Heart left ventricle (tissue), 16 donors: Measurements from ENCODE around the gene NCKAP1. TPM values are rescaled to one million over a fixed set of nuclear protein-coding genes. Genes with fewer than 3 reads are reported as not detected.

Source experiments
- ATAC-seq, 4 donors: fragments of 200-7000 bp; cut with Tn5 transposase; one replicate each; pipeline ENCODE4 v1.9.1; 2020 to 2022; ENCODE audit warnings: moderate library complexity in 4 of 4, mild to moderate bottlenecking in 3 of 4, moderate number of reproducible peaks in 1 of 4
- DNase-seq, 5 donors: peaks; one replicate each; pipeline ENCODE4 v3.0.0-alpha.2; 2020
- H3K27ac ChIP-seq, 12 donors: fragments of 200-600 bp; sonication (generic) in 4 of 12; one replicate each; pipeline versions ENCODE4 v1.5.0 to v1.8.0; 2016 to 2022; ENCODE audit warnings: mild to moderate bottlenecking in 2 of 12
- H3K27me3 ChIP-seq, 9 donors: fragments of 200-600 bp; sonication (generic) in 2 of 9; one replicate each; pipeline versions ENCODE4 v1.5.1 to v1.8.0; 2016 to 2022; ENCODE audit warnings: mild to moderate bottlenecking in 3 of 9
- H3K36me3 ChIP-seq, 9 donors: fragments of 200-600 bp; sonication (generic) in 2 of 9; one replicate each; pipeline versions ENCODE4 v1.5.0 to v1.8.0; 2018 to 2022; ENCODE audit warnings: mild to moderate bottlenecking in 2 of 9
- H3K4me1 ChIP-seq, 12 donors: fragments of 200-600 bp; sonication (generic) in 4 of 12; one replicate each; pipeline versions ENCODE4 v1.5.0 to v1.8.0; 2016 to 2022; ENCODE audit warnings: mild to moderate bottlenecking in 3 of 12
- H3K4me3 ChIP-seq, 12 donors: fragments of 200-600 bp; sonication (generic) in 4 of 12; one replicate each; pipeline versions ENCODE4 v1.5.0 to v1.8.0; 2017 to 2022; ENCODE audit warnings: mild to moderate bottlenecking in 9 of 12, moderate library complexity in 4 of 12
- H3K9me3 ChIP-seq, 12 donors: fragments of 200-600 bp; sonication (generic) in 4 of 12; one replicate each; pipeline versions ENCODE4 v1.5.0 to v1.8.0; 2016 to 2022; ENCODE audit warnings: mild to moderate bottlenecking in 1 of 12
- POLR2A ChIP-seq, 2 donors: fragments of 450-650 bp; IDR thresholded peaks; one replicate each; pipeline ENCODE4 v1.6.1; 2017; ENCODE audit warnings: antibody characterized with exemption in 2 of 2, mild to moderate bottlenecking in 2 of 2, moderate library complexity in 2 of 2
- WGBS, 4 donors: extraction: QIAGEN DNeasy Blood & Tissue Kit in 2 of 4; methylation state at CpG; one replicate each; pipeline versions ENCODE4 v1.1.5 to v1.1.7; 2013 to 2018; 5-methylcytosine and 5-hydroxymethylcytosine counted together
- intact Hi-C, 10 donors: fragments of 100-400 bp; cut with DNase I; formaldehyde crosslinking; loops; one replicate each; pipeline versions ENCODE4 v1.11.1 to v1.14.2; 2022
- polyA plus RNA-seq, 2 donors: library from polyadenylated mRNA; stranded (reverse); fragments of 200-250 nt; gene quantifications; one replicate each; pipeline ENCODE4 v1.2.3, GENCODE V29; 2013
- total RNA-seq, 9 donors: library from RNA; depleted of rRNA in 2 of 9; stranded (reverse); fragments of >200 nt in 2 of 9; fragmentation: NEBNext Ultra II Directional in 3 of 9; extraction: Animal tissue kit (Norgen Biotek cat#: 25700) in 3 of 9; gene quantifications; one replicate each; pipeline versions ENCODE4 v1.1.0 to v1.2.4, GENCODE V29; 2016 to 2023
- TF ChIP-seq, protein P1 (sequence below), 12 donors: fragments of 200-600 bp; sonication (generic) in 4 of 12; IDR thresholded peaks; one replicate each; pipeline versions ENCODE4 v1.5.0 to v1.8.0; 2018 to 2022; ENCODE audit warnings: antibody characterized with exemption in 12 of 12, mild to moderate bottlenecking in 5 of 12
- donor health status: ischemic (EF 13 %, LVEDD 7.1; RV severe dilation, severe dysfunction).
- donor health status: healthy with polysubstance abuse.
- donor health status: DM: no; HTN: yes; CAD: no.
- donor health status: DM: no; HTN: no; CAD: no.
- donor health status: ischemic (EF 25% LVEDD 6.9; RV normal size, moderate dysfunction).
- donor health status: ischemic (EF 25% LVEDD 5.7; RV mildly dilated, moderate dysfunction).
- donor health status: healthy.
- donor health status: DM: yes; HTN: yes; CAD: no.
- donor health status: ischemic (EF 35%, LVEDD 5.7; RV mildly dilated, moderate dysfunction).
- donor health status: nonischemic (EF 11% LVEDD 7.7; RV severe dilation, severe dysfunction).
- donor health status: DM: yes; HTN: yes; CAD: no.
- donor health status: PGD.
- donor health status: ischemic (EF 29% LVEDD 5.4; RV normal size, mild dysfunction).
- donor health status: nonischemic (EF 23%, LVEDD 6.1; RV moderate dilation, normal function).

Gene NCKAP1
- total and polyA plus RNA-seq, 11 donors: 33.5 to 168 (median 138) TPM

DNA sequence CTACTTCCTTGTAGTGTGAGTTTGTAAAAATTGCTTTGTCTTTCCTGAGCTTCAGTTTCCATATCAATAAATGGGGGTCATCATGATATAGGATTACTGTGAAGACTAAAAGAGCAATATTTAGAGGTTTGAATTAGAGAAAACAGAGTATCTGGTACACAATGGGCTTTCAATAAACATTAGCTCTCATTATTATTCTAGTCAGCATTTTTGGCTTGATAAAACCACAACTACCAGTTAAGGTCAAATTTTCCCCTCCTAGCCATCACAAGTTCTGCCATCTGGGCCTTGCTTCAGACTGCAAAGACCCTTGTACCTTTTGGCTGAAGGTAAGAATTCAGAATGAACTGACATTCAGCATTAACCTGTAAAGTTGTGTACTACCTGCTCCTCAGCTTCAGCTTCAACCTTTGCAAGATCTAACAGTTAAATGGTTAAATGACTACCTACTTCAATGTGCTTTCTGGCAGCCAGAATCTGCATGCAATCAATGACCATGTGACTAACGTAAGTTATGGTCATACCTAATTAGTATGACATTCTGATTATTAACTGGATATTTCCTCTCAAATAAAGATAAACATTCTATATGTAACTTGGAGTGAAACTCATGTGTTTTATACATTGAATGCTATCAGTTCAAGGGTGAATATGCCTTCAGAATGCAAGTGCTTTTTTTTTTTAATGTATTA, 119.2 kb downstream of the NCKAP1 start:
- peaks cover 0 to 11% (median 0%) of the 10 kb centered on the region in 12 donors for H3K4me1 ChIP-seq
- H3K27me3 ChIP-seq: no peaks in the 10 kb centered on the region
- no peak for ATAC-seq
- H3K36me3 ChIP-seq: peaks cover 0 to 90% (median 35%) of the 10 kb centered on the region in 9 donors
- 38 to 52% (median 47%) methylated on average over 1 of the region's 1 CpG for WGBS, 4 donors
- H3K27ac ChIP-seq: no peak overlapping the region
- no peaks in the 10 kb centered on the region for H3K9me3 ChIP-seq
- DNase-seq: no peak
- intact Hi-C loops: loop anchor here in 1 of 10 donors (10.0 kb wide), 1 partner anchor 134 kb away; no protein-coding TSS in a partner anchor
- H3K4me3 ChIP-seq: no peak overlapping the region
- TF ChIP-seq, protein P1, sequence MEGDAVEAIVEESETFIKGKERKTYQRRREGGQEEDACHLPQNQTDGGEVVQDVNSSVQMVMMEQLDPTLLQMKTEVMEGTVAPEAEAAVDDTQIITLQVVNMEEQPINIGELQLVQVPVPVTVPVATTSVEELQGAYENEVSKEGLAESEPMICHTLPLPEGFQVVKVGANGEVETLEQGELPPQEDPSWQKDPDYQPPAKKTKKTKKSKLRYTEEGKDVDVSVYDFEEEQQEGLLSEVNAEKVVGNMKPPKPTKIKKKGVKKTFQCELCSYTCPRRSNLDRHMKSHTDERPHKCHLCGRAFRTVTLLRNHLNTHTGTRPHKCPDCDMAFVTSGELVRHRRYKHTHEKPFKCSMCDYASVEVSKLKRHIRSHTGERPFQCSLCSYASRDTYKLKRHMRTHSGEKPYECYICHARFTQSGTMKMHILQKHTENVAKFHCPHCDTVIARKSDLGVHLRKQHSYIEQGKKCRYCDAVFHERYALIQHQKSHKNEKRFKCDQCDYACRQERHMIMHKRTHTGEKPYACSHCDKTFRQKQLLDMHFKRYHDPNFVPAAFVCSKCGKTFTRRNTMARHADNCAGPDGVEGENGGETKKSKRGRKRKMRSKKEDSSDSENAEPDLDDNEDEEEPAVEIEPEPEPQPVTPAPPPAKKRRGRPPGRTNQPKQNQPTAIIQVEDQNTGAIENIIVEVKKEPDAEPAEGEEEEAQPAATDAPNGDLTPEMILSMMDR (IDR thresholded peaks at IDR 0.05): no peak
- no peak for TF ChIP-seq POLR2A (IDR thresholded peaks at IDR 0.05)

- peaks cover 0 to 90% (median 39%) of the 10 kb centered on the region in 9 donors for H3K36me3 ChIP-seq
- no peaks in the 10 kb centered on the region for H3K27me3 ChIP-seq
- intact Hi-C loops: loop anchor here in 1 of 10 donors (10.0 kb wide), 1 partner anchor 133 kb away; no protein-coding TSS in a partner anchor
Observed at GRCh38 chr2:182917924-182918323, 120.3 kb downstream of the NCKAP1 start.

GRCh38 chr2:182916417-182916816, 121.8 kb downstream of the NCKAP1 start:
- H3K27ac ChIP-seq: no peak overlapping the region
- H3K36me3 ChIP-seq: peaks cover 0 to 89% (median 34%) of the 10 kb centered on the region in 9 donors

More at GRCh38 chr2:182917924-182918323, 120.3 kb downstream of the NCKAP1 start:
- Histone ChIP-seq H3K4me1 (peaks cover 0 to 11% (median 0%) of the 10 kb centered on the region in 12 donors), H3K4me3 (no peak overlapping the region), H3K27ac (no peak overlapping the region), H3K9me3 (no peaks in the 10 kb centered on the region)
- no peak for DNase-seq
- ATAC-seq: no peak
- no peak for TF ChIP-seq POLR2A (IDR thresholded peaks at IDR 0.05)
- TF ChIP-seq, protein P1 (IDR thresholded peaks at IDR 0.05): no peak

More at GRCh38 chr2:182916417-182916816, 121.8 kb downstream of the NCKAP1 start:
- H3K4me1 ChIP-seq: peaks cover 0 to 11% (median 0%) of the 10 kb centered on the region in 12 donors
- WGBS, 4 donors: 97 to 98% (median 98%) methylated on average over 2 of the region's 2 CpGs
- DNase-seq: no peak
- no peak overlapping the region for H3K4me3 ChIP-seq
- H3K27me3 ChIP-seq: no peaks in the 10 kb centered on the region
- intact Hi-C loops: loop anchor here in 1 of 10 donors (10.0 kb wide), 1 partner anchor 132 kb away; no protein-coding TSS in a partner anchor
- ATAC-seq: no peak
- H3K9me3 ChIP-seq: no peaks in the 10 kb centered on the region
- TF ChIP-seq, protein P1 (IDR thresholded peaks at IDR 0.05): no peak
- no peak for TF ChIP-seq POLR2A (IDR thresholded peaks at IDR 0.05)
